DND-41 (cell line): ENCODE data around the gene TRIM9.

Source experiments
- EZH2 ChIP-seq: IDR thresholded peaks from 3 replicates; pipeline ENCODE4 v1.6.1; 2012; ENCODE audit warnings: borderline replicate concordance, low read depth, mild to moderate bottlenecking, moderate library complexity, low read length, inconsistent platforms; ENCODE audit not compliant: severe bottlenecking
- TF ChIP-seq, protein P1 (sequence below): IDR thresholded peaks from 2 replicates; pipeline ENCODE4 v1.5.1; 2012; ENCODE audit warnings: borderline replicate concordance, low read length, moderate library complexity, mild to moderate bottlenecking; ENCODE audit not compliant: poor library complexity, severe bottlenecking; ENCODE audit errors: extremely low read depth

DNA sequence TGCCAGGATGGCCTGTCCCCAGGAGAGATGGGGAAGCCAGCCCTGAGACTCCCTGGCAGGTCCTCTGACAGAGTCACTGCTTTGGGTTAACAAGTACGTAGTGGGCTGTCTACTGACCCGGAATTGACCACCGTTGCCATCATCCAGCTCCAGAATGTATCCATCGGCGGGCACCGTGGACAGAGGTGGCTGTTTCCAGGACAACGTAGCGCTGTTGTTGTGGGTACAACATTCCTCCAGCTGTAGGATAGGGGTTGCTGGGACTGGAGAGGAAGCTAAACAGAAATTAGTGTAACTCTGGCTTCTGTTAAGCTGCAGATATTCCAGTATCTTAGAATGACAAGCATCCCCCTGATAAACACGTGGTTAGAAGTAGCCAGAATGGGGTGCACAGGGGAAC, 94.3 kb downstream of the TRIM9 start:
- TF ChIP-seq, protein P1, sequence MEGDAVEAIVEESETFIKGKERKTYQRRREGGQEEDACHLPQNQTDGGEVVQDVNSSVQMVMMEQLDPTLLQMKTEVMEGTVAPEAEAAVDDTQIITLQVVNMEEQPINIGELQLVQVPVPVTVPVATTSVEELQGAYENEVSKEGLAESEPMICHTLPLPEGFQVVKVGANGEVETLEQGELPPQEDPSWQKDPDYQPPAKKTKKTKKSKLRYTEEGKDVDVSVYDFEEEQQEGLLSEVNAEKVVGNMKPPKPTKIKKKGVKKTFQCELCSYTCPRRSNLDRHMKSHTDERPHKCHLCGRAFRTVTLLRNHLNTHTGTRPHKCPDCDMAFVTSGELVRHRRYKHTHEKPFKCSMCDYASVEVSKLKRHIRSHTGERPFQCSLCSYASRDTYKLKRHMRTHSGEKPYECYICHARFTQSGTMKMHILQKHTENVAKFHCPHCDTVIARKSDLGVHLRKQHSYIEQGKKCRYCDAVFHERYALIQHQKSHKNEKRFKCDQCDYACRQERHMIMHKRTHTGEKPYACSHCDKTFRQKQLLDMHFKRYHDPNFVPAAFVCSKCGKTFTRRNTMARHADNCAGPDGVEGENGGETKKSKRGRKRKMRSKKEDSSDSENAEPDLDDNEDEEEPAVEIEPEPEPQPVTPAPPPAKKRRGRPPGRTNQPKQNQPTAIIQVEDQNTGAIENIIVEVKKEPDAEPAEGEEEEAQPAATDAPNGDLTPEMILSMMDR = no peak
- TF ChIP-seq EZH2 = no peak
